Fibroblast of pulmonary artery (primary cell): Measurements from ENCODE around the gene TMPRSS13.

Source experiments
- DNase-seq: peaks from one replicate; pipeline ENCODE4 v3.0.0-alpha.2; 2010; ENCODE audit warnings: low read depth
- H3K4me3 ChIP-seq: replicated peaks from 2 replicates; pipeline ENCODE4 v1.5.1; 2011; ENCODE audit warnings: low read depth, mild to moderate bottlenecking, control low read depth, low read length, moderate library complexity
- CTCF ChIP-seq: IDR thresholded peaks from 2 replicates; pipeline ENCODE4 v1.5.1; 2011; ENCODE audit warnings: mild to moderate bottlenecking, control low read depth, low read length, inconsistent platforms; ENCODE audit errors: missing control alignments

TMPRSS13 gene

GRCh38 chr11:117944554-117944953, 15.4 kb upstream of the TMPRSS13 start:
- H3K4me3 ChIP-seq, result no peak overlapping the region
- DNase-seq, result no peak
- TF ChIP-seq CTCF, result no peak

DNA sequence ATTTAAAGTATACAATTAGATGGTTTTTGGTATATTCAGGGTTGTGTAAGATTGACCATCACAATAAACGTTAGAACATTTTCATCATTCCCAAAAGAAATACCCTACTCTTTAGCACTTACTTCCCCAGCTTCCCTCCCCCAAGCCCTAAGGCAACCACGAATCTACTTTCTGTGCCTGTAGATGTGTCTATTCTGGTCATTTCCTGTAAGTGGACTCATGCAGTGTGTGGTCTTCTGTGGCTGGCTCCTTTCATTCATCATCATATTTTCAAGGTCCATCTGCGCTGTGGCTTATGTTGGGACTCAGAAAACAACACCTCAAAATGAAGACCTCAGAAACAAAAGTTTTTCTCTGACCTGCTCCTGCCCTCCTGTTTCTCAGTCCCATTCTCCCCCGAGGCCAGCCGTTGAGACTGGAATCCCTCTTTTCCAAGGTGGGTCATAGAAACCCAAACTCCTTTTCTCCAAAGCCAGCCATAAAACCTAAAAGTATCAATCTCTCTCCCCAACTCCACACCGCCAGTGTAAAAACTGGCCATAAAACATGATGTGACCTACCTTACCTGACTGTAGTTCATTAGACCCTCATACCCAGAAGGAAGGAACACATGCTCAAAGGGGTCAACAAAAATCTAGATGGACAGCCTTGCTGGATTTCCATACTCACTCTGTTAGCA, 12.9 kb upstream of the TMPRSS13 start:
- no peak for DNase-seq
- no peak for TF ChIP-seq CTCF

GRCh38 chr11:117941163-117941707, 12.0 kb upstream of the TMPRSS13 start:
- no peak overlapping the region for H3K4me3 ChIP-seq
- DNase-seq, result no peak
- TF ChIP-seq CTCF, result no peak

More for the DNA sequence above, 12.9 kb upstream of the TMPRSS13 start:
- H3K4me3 ChIP-seq, result no peak overlapping the region

- no peak for DNase-seq
- no peak for TF ChIP-seq CTCF
- no peak overlapping the region for H3K4me3 ChIP-seq
Observed at GRCh38 chr11:117940736-117941135, 11.5 kb upstream of the TMPRSS13 start.

GRCh38 chr11:117936973-117937372, 7.8 kb upstream of the TMPRSS13 start:
- DNase-seq, result no peak
- TF ChIP-seq CTCF, result no peak
- H3K4me3 ChIP-seq, result no peak overlapping the region

GRCh38 chr11:117934526-117935307, 5.5 kb upstream of the TMPRSS13 start:
- TF ChIP-seq CTCF, result no peak
- no peak overlapping the region for H3K4me3 ChIP-seq
- DNase-seq, result no peak
